ENCODE results near the gene CFAP65.

CFAP65 gene

GRCh38 chr2:219041252-219041651 is at the start of gene CFAP65:
Gene CFAP65, minus strand, starts transcription at chr2:219041516. Its CDS starts 2,468 bp downstream, at chr2:219039048.
- DNase-seq, result no peak

- no peak for DNase-seq
Measured at GRCh38 chr2:219090436-219091299, 49.4 kb upstream of the CFAP65 start.

GRCh38 chr2:219089330-219089729 is 48.0 kb upstream of the CFAP65 start:
- no peak for DNase-seq

GRCh38 chr2:219087848-219088247 is 46.5 kb upstream of the CFAP65 start:
- no peak for DNase-seq

- DNase-seq, result no peak
Measured at GRCh38 chr2:219087361-219087760, 46.0 kb upstream of the CFAP65 start.

- no peak for DNase-seq
Measured at GRCh38 chr2:219086196-219086595, 44.9 kb upstream of the CFAP65 start.

- no peak for DNase-seq
Measured at GRCh38 chr2:219084791-219085190, 43.5 kb upstream of the CFAP65 start.

- DNase-seq, result no peak
Measured at GRCh38 chr2:219082332-219082958, 41.1 kb upstream of the CFAP65 start.

- no peak for DNase-seq
Measured at GRCh38 chr2:219081701-219082331, 40.5 kb upstream of the CFAP65 start.

GRCh38 chr2:219081096-219081495 is 39.8 kb upstream of the CFAP65 start:
- DNase-seq, result no peak

GRCh38 chr2:219079417-219079816 is 38.1 kb upstream of the CFAP65 start:
- no peak for DNase-seq

GRCh38 chr2:219078951-219079350 is 37.6 kb upstream of the CFAP65 start:
- no peak for DNase-seq

- DNase-seq, result no peak
Measured at GRCh38 chr2:219078126-219078525, 36.8 kb upstream of the CFAP65 start.

- DNase-seq, result no peak
Measured at GRCh38 chr2:219076253-219076652, 34.9 kb upstream of the CFAP65 start.

- DNase-seq, result no peak
Measured at GRCh38 chr2:219073413-219074129, 32.3 kb upstream of the CFAP65 start.

- DNase-seq, result no peak
Measured at GRCh38 chr2:219072741-219073250, 31.5 kb upstream of the CFAP65 start.

GRCh38 chr2:219071131-219071816 is 30.0 kb upstream of the CFAP65 start:
- no peak for DNase-seq

- no peak for DNase-seq
Measured at GRCh38 chr2:219065484-219065883, 24.2 kb upstream of the CFAP65 start.

GRCh38 chr2:219062081-219062480 is 20.8 kb upstream of the CFAP65 start:
- DNase-seq, result no peak

- DNase-seq, result no peak
Measured at GRCh38 chr2:219060821-219061791, 19.8 kb upstream of the CFAP65 start, which contains the start of gene IHH. Gene IHH, minus strand, starts transcription at chr2:219060921. Its CDS starts 454 bp downstream, at chr2:219060467.
